NCI-H2107 treated with DMSO at 0.1 percent for 48 hours (cell line): ENCODE results near the gene GSC2.

Experiments
- DNase-seq: peaks from one replicate; lab custom pipeline; 2025; ENCODE audit not compliant: unreplicated experiment; lab: John Stamatoyannopoulos, UW

The GSC2 gene

DNA sequence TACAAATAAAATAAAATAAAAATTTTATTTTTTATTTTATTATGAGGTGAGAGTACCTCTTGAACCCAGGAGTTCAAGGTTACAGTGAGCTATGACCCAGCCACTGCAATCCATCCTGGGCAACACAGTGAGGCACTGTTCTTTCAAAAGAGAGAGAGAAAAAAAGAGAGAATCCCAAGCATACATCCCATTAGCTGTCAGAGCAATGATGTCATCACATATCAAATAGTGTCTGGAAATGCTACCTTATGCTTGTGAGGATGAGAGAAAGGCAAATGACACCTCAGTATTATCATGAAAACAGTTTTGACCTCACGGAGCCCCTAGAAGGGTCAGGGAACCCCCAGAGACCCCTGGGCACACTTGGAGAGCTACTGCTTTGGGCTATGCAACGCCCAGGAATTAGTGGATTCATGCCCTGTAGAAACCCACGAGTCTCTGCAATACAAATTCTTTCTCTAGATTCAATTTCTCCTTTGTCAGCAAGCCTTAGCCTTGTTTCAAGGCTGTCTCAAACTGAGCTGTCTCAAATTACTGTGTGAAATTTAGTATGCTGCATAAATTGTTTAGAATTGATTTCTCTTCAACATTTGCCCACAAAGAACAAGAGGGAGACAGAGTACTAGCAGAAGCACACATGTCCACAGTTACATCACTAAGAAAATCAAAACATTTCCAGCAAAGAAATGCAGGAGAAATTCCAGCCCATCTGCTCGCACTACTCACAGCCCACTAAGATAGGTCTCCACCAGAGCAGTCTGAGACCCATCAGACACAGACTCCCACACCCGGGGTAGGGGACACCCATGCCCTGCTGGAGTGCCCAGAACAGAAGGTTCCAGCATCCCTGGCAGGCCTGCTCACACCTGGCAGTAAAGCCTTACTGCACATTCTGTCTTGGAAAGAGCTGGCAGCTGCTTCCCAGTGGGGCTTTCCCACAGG, 45.9 kb downstream of the GSC2 start:
- DNase-seq: peak; percentile 58

DNA sequence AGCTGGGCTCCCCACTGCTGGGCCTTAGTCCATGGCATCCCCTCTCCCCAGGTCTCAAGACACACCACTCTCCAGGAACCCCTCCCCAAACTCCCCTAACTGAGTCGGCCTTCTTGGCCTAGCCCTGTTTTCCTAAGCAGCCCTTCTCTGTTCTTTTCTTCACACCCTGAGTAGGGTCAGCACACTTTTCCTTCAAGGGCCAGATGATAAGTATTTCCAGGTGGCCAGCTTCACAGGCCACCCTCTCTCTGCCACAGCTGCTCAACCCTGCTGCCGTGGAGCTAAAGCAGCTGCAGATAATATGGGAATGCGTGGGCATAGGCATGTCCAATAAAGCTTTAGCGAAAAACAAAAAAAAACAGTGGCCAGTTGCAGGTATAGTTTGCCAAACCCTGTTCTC, 51.9 kb downstream of the GSC2 start:
- no peak for DNase-seq

DNA sequence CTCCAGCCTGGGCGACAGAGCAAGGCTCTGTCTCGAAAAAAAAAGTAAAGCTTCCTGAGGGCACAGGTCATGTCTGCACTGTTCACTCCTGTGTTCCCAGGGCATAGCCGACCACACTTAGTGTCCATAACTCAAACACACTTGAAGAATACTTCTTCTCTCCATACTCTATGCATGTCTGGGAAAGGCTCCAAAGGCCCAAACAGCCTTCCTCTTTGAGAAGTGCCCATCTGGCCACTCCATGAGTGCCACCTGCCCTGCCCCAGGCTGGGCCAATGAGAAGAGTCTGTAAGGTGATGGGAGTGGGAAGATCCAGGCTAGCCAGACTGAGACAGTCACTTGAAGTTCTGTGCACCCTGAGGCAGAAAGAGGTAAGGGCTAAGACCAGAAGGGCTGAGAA, 52.6 kb downstream of the GSC2 start:
- DNase-seq: no peak
